GM19025 (cell line): ENCODE data around the gene LHX6.

Source experiments
- ATAC-seq: cut with Tn5 transposase; IDR thresholded peaks from one replicate; pipeline ENCODE4 v1.9.1; 2021; ENCODE audit warnings: mild to moderate bottlenecking, low read depth, moderate library complexity; ENCODE audit not compliant: unreplicated experiment

The LHX6 gene

GRCh38 chr9:122228568-122229484 is at the start of gene LHX6:
Gene LHX6 (minus strand): TSS chr9:122228957. CDS start chr9:122228740, 217 bp downstream.
- ATAC-seq, result no peak

- no peak for ATAC-seq
Observed at GRCh38 chr9:122277285-122277897, 48.6 kb upstream of the LHX6 start.

GRCh38 chr9:122276096-122276495 is 47.3 kb upstream of the LHX6 start:
- ATAC-seq, result no peak

- no peak for ATAC-seq
Observed at GRCh38 chr9:122274055-122274454, 45.3 kb upstream of the LHX6 start.

GRCh38 chr9:122268041-122268814 is 39.5 kb upstream of the LHX6 start:
- ATAC-seq, result no peak

- no peak for ATAC-seq
Observed at GRCh38 chr9:122265149-122265915, 36.6 kb upstream of the LHX6 start.

- peak; percentile 87 for ATAC-seq
Observed at GRCh38 chr9:122264360-122265148, 35.8 kb upstream of the LHX6 start, which contains the start of the genes MRRF and RBM18. Gene MRRF (plus strand): TSS chr9:122264882. CDS start chr9:122270892, 6,010 bp downstream. Gene RBM18 (minus strand): TSS chr9:122264840. CDS start chr9:122261492, 3,348 bp downstream.

GRCh38 chr9:122263699-122264349 is 35.1 kb upstream of the LHX6 start:
- no peak for ATAC-seq

- ATAC-seq, result no peak
Observed at GRCh38 chr9:122262073-122262472, 33.3 kb upstream of the LHX6 start.

GRCh38 chr9:122261469-122261881 is 32.7 kb upstream of the LHX6 start:
- ATAC-seq, result no peak

GRCh38 chr9:122258886-122259415 is 30.2 kb upstream of the LHX6 start:
- no peak for ATAC-seq

GRCh38 chr9:122256206-122256605 is 27.4 kb upstream of the LHX6 start:
- ATAC-seq, result no peak

- no peak for ATAC-seq
Observed at GRCh38 chr9:122254761-122255160, 26.0 kb upstream of the LHX6 start.

GRCh38 chr9:122252796-122253195 is 24.0 kb upstream of the LHX6 start:
- ATAC-seq, result no peak

GRCh38 chr9:122251351-122251750 is 22.6 kb upstream of the LHX6 start:
- no peak for ATAC-seq

- ATAC-seq, result no peak
Observed at GRCh38 chr9:122248448-122248865, 19.7 kb upstream of the LHX6 start.

- ATAC-seq, result no peak
Observed at GRCh38 chr9:122246666-122247065, 17.9 kb upstream of the LHX6 start.

GRCh38 chr9:122244349-122244748 is 15.6 kb upstream of the LHX6 start:
- ATAC-seq, result no peak
